ENCODE results near the gene FBXL17.

Gene FBXL17

DNA sequence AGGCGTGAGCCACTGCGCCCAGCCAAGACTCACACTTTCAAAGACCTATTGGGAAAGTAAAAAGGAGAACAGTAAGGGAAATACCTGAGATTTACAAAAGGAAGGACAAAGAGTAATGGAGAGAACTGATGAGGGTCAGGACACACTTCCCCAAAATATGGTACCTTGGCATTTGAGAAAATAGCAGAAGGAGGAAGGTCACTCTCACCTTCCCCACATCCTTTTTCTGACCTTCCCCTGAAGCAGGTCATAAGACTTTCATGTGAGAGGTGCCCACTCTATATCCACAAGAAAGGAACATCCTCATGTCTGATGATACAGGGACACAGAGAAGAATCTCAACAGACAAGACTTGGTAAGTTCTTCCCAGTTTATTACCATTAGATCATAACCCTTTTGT is 272.8 kb downstream of the FBXL17 start:
- Histone ChIP-seq H3K4me2 (ENCODE audit: low read depth, low read length, poor library complexity, severe bottlenecking) (no peak overlapping the region), H3K9me3 (ENCODE audit: insufficient read depth, low read length) (no peaks in the 10 kb centered on the region), H3K4me3 (ENCODE audit: insufficient read depth, low read length, poor library complexity, severe bottlenecking) (no peak overlapping the region), H3F3A (ENCODE audit: insufficient read depth) (no peaks in the 10 kb centered on the region), H3K27me3 (ENCODE audit: low read length) (no peaks in the 10 kb centered on the region), H3K9me2 (replicated peaks; ENCODE audit: insufficient read depth, low read length) (no peaks in the 10 kb centered on the region), H3K27ac (ENCODE audit: low read depth, low read length) (no peak overlapping the region), H4K20me1 (ENCODE audit: low read depth, low read length) (no peaks in the 10 kb centered on the region), H2AFZ (ENCODE audit: low read depth, low read length, severe bottlenecking) (no peak overlapping the region), H3K9ac (ENCODE audit: low read length) (no peak overlapping the region), H3K36me3 (ENCODE audit: low read length) (no peaks in the 10 kb centered on the region), H3K79me2 (ENCODE audit: insufficient read depth, low read length) (no peaks in the 10 kb centered on the region)
- TF ChIP-seq, protein P1, sequence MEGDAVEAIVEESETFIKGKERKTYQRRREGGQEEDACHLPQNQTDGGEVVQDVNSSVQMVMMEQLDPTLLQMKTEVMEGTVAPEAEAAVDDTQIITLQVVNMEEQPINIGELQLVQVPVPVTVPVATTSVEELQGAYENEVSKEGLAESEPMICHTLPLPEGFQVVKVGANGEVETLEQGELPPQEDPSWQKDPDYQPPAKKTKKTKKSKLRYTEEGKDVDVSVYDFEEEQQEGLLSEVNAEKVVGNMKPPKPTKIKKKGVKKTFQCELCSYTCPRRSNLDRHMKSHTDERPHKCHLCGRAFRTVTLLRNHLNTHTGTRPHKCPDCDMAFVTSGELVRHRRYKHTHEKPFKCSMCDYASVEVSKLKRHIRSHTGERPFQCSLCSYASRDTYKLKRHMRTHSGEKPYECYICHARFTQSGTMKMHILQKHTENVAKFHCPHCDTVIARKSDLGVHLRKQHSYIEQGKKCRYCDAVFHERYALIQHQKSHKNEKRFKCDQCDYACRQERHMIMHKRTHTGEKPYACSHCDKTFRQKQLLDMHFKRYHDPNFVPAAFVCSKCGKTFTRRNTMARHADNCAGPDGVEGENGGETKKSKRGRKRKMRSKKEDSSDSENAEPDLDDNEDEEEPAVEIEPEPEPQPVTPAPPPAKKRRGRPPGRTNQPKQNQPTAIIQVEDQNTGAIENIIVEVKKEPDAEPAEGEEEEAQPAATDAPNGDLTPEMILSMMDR (IDR thresholded peaks at IDR 0.05; ENCODE audit: insufficient read depth, low read length, poor library complexity, severe bottlenecking): no peak
- no peak for TF ChIP-seq EZH2phosphoT487 (conservative IDR thresholded peaks at IDR 0.05; ENCODE audit: low read length)

DNA sequence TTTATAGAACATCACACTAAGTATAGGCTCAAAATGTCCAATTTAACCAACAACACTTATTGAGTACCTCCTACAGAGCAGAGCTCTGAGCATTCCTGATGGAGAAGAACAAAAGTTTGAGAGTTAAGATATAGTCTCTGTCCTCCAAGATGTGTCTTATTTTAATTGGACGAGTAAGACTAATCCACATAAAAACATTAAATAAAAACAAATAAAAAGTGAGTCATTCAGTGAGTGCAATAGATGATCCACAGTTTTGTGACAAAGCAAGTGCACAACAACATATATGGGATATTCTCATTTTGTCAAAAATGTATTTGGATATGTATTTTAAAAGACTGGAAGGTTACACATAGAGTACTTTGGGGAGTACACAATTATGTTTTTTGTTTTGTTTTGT is 277.4 kb downstream of the FBXL17 start:
- TF ChIP-seq, protein P1 (IDR thresholded peaks at IDR 0.05; ENCODE audit: insufficient read depth, low read length, poor library complexity, severe bottlenecking): no peak
- no peak for TF ChIP-seq EZH2phosphoT487 (conservative IDR thresholded peaks at IDR 0.05; ENCODE audit: low read length)
- Histone ChIP-seq H3K27me3 (ENCODE audit: low read length) (no peaks in the 10 kb centered on the region), H3K79me2 (ENCODE audit: insufficient read depth, low read length) (no peaks in the 10 kb centered on the region), H3K9me3 (ENCODE audit: insufficient read depth, low read length) (no peaks in the 10 kb centered on the region), H3K9me2 (replicated peaks; ENCODE audit: insufficient read depth, low read length) (no peaks in the 10 kb centered on the region), H3K9ac (ENCODE audit: low read length) (no peak overlapping the region), H3F3A (ENCODE audit: insufficient read depth) (no peaks in the 10 kb centered on the region), H3K4me2 (ENCODE audit: low read depth, low read length, poor library complexity, severe bottlenecking) (no peak overlapping the region), H3K4me3 (ENCODE audit: insufficient read depth, low read length, poor library complexity, severe bottlenecking) (no peak overlapping the region), H3K36me3 (ENCODE audit: low read length) (no peaks in the 10 kb centered on the region), H2AFZ (ENCODE audit: low read depth, low read length, severe bottlenecking) (no peak overlapping the region), H3K27ac (ENCODE audit: low read depth, low read length) (no peak overlapping the region), H4K20me1 (ENCODE audit: low read depth, low read length) (no peaks in the 10 kb centered on the region)

GRCh38 chr5:108102463-108102862 is 279.4 kb downstream of the FBXL17 start:
- Histone ChIP-seq H3K4me2 (ENCODE audit: low read depth, low read length, poor library complexity, severe bottlenecking) (no peak overlapping the region), H3K9ac (ENCODE audit: low read length) (no peak overlapping the region), H3K36me3 (ENCODE audit: low read length) (no peaks in the 10 kb centered on the region)

More at GRCh38 chr5:108102463-108102862, 279.4 kb downstream of the FBXL17 start:
- Histone ChIP-seq H3K27ac (ENCODE audit: low read depth, low read length) (no peak overlapping the region), H3K79me2 (ENCODE audit: insufficient read depth, low read length) (no peaks in the 10 kb centered on the region), H3K27me3 (ENCODE audit: low read length) (no peaks in the 10 kb centered on the region), H2AFZ (ENCODE audit: low read depth, low read length, severe bottlenecking) (no peak overlapping the region), H3F3A (ENCODE audit: insufficient read depth) (no peaks in the 10 kb centered on the region), H3K4me3 (ENCODE audit: insufficient read depth, low read length, poor library complexity, severe bottlenecking) (no peak overlapping the region), H3K9me2 (replicated peaks; ENCODE audit: insufficient read depth, low read length) (no peaks in the 10 kb centered on the region), H3K9me3 (ENCODE audit: insufficient read depth, low read length) (no peaks in the 10 kb centered on the region), H4K20me1 (ENCODE audit: low read depth, low read length) (no peaks in the 10 kb centered on the region)
- TF ChIP-seq, protein P1 (IDR thresholded peaks at IDR 0.05; ENCODE audit: insufficient read depth, low read length, poor library complexity, severe bottlenecking): no peak
- TF ChIP-seq EZH2phosphoT487 (conservative IDR thresholded peaks at IDR 0.05; ENCODE audit: low read length): no peak

All from SU-DHL-6 (cell line).